ENCODE data around the gene ZNF668. TPM values are rescaled to one million over a fixed set of nuclear protein-coding genes. Genes with fewer than 3 reads are reported as not detected.

The ZNF668 gene
- total RNA-seq, 1 donor from 2014 or later: 12.2 TPM

GRCh38 chr16:31078597-31079341 lies 4.7 kb upstream of the ZNF668 start:
- Histone ChIP-seq H3K27ac (no peak overlapping the region), H3K27me3 (no peaks in the 10 kb centered on the region), H3K4me3 (no peak overlapping the region), H3K4me1 (peaks cover 0 to 9% of the 10 kb centered on the region in 2 donors), H3K9me3 (no peaks in the 10 kb centered on the region), H3K36me3 (peaks cover 62 to 70% of the 10 kb centered on the region in 2 donors)
- no peak for DNase-seq (ENCODE audit: low spot score in 2 of 2)
- TF ChIP-seq, protein P1, sequence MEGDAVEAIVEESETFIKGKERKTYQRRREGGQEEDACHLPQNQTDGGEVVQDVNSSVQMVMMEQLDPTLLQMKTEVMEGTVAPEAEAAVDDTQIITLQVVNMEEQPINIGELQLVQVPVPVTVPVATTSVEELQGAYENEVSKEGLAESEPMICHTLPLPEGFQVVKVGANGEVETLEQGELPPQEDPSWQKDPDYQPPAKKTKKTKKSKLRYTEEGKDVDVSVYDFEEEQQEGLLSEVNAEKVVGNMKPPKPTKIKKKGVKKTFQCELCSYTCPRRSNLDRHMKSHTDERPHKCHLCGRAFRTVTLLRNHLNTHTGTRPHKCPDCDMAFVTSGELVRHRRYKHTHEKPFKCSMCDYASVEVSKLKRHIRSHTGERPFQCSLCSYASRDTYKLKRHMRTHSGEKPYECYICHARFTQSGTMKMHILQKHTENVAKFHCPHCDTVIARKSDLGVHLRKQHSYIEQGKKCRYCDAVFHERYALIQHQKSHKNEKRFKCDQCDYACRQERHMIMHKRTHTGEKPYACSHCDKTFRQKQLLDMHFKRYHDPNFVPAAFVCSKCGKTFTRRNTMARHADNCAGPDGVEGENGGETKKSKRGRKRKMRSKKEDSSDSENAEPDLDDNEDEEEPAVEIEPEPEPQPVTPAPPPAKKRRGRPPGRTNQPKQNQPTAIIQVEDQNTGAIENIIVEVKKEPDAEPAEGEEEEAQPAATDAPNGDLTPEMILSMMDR (IDR thresholded peaks at IDR 0.05): no peak
- intact Hi-C loops (cut with DNase I): loop anchor here (10.0 kb wide), 1 partner anchor 424 kb away; the partner anchor contains the start of genes FBRS and PRR14

DNA sequence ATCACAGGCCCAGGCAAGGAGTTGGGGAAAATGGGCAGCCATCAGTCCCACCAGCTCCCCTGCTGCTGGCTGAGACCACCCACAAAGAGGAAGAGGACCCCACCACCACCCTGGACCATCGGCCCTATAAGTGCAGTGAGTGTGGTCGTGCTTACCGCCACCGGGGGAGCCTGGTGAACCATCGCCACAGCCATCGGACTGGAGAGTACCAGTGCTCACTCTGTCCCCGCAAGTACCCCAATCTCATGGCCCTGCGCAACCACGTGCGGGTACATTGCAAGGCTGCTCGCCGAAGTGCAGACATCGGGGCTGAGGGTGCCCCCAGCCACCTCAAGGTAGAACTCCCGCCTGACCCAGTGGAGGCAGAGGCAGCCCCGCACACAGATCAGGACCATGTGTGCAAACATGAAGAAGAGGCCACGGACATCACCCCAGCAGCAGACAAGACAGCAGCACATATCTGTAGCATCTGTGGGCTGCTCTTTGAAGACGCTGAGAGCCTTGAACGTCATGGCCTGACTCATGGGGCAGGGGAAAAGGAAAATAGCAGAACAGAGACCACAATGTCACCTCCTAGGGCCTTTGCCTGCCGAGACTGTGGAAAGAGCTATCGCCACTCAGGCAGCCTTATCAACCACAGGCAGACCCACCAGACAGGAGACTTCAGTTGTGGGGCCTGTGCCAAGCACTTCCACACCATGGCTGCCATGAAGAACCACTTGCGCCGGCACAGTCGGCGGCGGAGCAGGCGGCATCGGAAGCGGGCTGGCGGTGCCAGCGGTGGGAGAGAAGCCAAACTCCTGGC lies 3.8 kb upstream of the ZNF668 start:
- intact Hi-C loops (cut with DNase I): loop anchor here (10.0 kb wide), 1 partner anchor 423 kb away; the partner anchor contains the start of genes FBRS and PRR14
- H3K4me3 ChIP-seq: no peak overlapping the region
- H3K27me3 ChIP-seq: no peaks in the 10 kb centered on the region
- no peaks in the 10 kb centered on the region for H3K9me3 ChIP-seq
- H3K36me3 ChIP-seq: peaks cover 58 to 60% of the 10 kb centered on the region in 2 donors
- DNase-seq (ENCODE audit: low spot score in 2 of 2): peak in 1 of 2 donors; percentile 61
- TF ChIP-seq, protein P1 (IDR thresholded peaks at IDR 0.05): no peak
- no peak overlapping the region for H3K27ac ChIP-seq
- peaks cover 0 to 9% of the 10 kb centered on the region in 2 donors for H3K4me1 ChIP-seq

DNA sequence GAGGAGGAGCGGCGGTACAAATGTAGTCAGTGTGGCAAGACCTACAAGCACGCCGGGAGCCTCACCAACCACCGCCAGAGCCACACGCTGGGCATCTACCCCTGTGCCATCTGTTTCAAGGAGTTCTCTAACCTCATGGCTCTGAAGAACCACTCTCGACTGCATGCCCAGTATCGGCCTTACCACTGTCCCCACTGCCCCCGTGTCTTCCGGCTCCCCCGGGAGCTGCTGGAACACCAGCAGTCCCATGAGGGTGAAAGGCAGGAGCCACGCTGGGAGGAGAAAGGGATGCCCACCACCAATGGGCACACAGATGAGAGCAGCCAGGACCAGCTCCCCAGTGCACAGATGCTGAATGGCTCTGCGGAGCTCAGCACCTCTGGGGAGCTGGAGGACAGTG lies 3.0 kb upstream of the ZNF668 start:
- peaks cover 0 to 15% of the 10 kb centered on the region in 2 donors for H3K4me1 ChIP-seq
- intact Hi-C loops (cut with DNase I): loop anchor here (10.0 kb wide), 1 partner anchor 422 kb away; the partner anchor contains the start of genes FBRS and PRR14
- H3K4me3 ChIP-seq: no peak overlapping the region
- H3K9me3 ChIP-seq: no peaks in the 10 kb centered on the region
- H3K27me3 ChIP-seq: no peaks in the 10 kb centered on the region
- TF ChIP-seq, protein P1 (IDR thresholded peaks at IDR 0.05): no peak
- H3K27ac ChIP-seq: no peak overlapping the region
- DNase-seq (ENCODE audit: low spot score in 2 of 2): peak in 1 of 2 donors; percentile 59
- peaks cover 53 to 54% of the 10 kb centered on the region in 2 donors for H3K36me3 ChIP-seq

GRCh38 chr16:31076319-31076718 lies 2.3 kb upstream of the ZNF668 start:
- TF ChIP-seq, protein P1 (IDR thresholded peaks at IDR 0.05): no peak
- no peak overlapping the region for H3K4me3 ChIP-seq
- H3K27me3 ChIP-seq: no peaks in the 10 kb centered on the region
- no peaks in the 10 kb centered on the region for H3K9me3 ChIP-seq
- intact Hi-C loops (cut with DNase I): loop anchor here (10.0 kb wide), 1 partner anchor 422 kb away; the partner anchor contains the start of genes FBRS and PRR14
- peak in 1 of 2 donors; percentile 55 for DNase-seq (ENCODE audit: low spot score in 2 of 2)
- no peak overlapping the region for H3K27ac ChIP-seq
- peaks cover 48 to 52% of the 10 kb centered on the region in 2 donors for H3K36me3 ChIP-seq
- H3K4me1 ChIP-seq: peaks cover 0 to 20% of the 10 kb centered on the region in 2 donors

DNA sequence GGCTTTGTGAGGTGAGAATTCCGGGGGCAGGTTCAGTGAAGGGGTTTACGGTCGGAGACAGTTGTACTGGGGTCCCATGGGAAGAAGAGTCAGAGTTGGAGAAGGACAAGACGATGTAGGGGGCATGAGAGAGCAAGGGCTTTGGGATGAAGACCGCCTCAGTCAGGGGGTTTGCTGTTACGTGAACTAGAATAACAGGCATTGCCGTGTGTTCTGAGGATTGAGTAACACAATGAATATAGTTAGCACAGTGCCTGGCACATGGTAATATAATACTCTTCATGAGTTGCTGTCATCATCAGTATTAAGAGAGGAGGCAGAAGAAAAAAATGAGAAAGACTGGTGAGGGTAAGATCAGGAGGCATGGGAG lies 759 bp upstream of the ZNF668 start:
- intact Hi-C loops (cut with DNase I): loop anchor here (1.0 to 10.0 kb wide), 7 partner anchors 20 to 420 kb away; partner anchors contain the start of genes ARMC5, FBRS, KAT8 and PRR14
- Histone ChIP-seq H3K4me1 (peaks cover 0 to 20% of the 10 kb centered on the region in 2 donors), H3K27me3 (no peaks in the 10 kb centered on the region), H3K9me3 (no peaks in the 10 kb centered on the region), H3K36me3 (peaks cover 33 to 37% of the 10 kb centered on the region in 2 donors), H3K4me3 (peak overlapping the region; percentile 73 to 87), H3K27ac (peak overlapping the region; percentile 86 to 91)
- TF ChIP-seq, protein P1 (IDR thresholded peaks at IDR 0.05): no peak
- no peak for DNase-seq (ENCODE audit: low spot score in 2 of 2)

All from ascending aorta (tissue), 2 donors.